Upper lobe of left lung (tissue), 4 donors: Measurements from ENCODE around the gene FCRL4.

Experiments used
- CTCF ChIP-seq, 6 experiments: fragments of 450-650 bp in 4 of 6; fragments of 200-600 bp in 2 of 6; sonication (generic) in 2 of 6; IDR thresholded peaks; one replicate each; pipeline ENCODE4 v1.5.1; 2016 to 2019; ENCODE audit warnings: antibody characterized with exemption in 6 of 6
- POLR2AphosphoS5 ChIP-seq, 2 donors: sonication (generic); formaldehyde crosslinking; IDR thresholded peaks; one replicate each; pipeline ENCODE4 v1.5.1; 2017; ENCODE audit warnings: antibody characterized with exemption in 2 of 2

- TF ChIP-seq CTCF (IDR thresholded peaks at IDR 0.05) (no peak), POLR2AphosphoS5 (IDR thresholded peaks at IDR 0.05) (no peak)
Observed at GRCh38 chr1:157539568-157539967, 58.3 kb downstream of the FCRL4 start.
